T-helper 22 cell (primary cell): ENCODE data around the gene NUDT8.
"Not testable (repeated sequence)": the region's sequence is repeated elsewhere in the genome, so short reads cannot be mapped to it uniquely, and the experiment has no call there.

Experiments
- DNase-seq: peaks from one replicate; pipeline ENCODE4 v3.0.0-alpha.2; 2020; ENCODE audit warnings: low read depth

The NUDT8 gene

GRCh38 chr11:67641338-67642172, 11.8 kb upstream of the NUDT8 start:
- DNase-seq: no peak

- DNase-seq: no peak
Observed at GRCh38 chr11:67640758-67641337, 11.1 kb upstream of the NUDT8 start.

GRCh38 chr11:67640021-67640757, 10.5 kb upstream of the NUDT8 start:
- DNase-seq: no peak

GRCh38 chr11:67639438-67639859, 9.7 kb upstream of the NUDT8 start, which contains the start of gene TBX10:
TSS of gene TBX10 (minus strand) at chr11:67639763. CDS start at chr11:67639472, 291 bp downstream.
- no peak for DNase-seq

- DNase-seq: no peak
Observed at GRCh38 chr11:67638535-67639437, 9.0 kb upstream of the NUDT8 start.

- not testable (repeated sequence) for DNase-seq
Observed at GRCh38 chr11:67637441-67637840, 7.7 kb upstream of the NUDT8 start.

- DNase-seq: no peak
Observed at GRCh38 chr11:67636962-67637361, 7.2 kb upstream of the NUDT8 start.

- no peak for DNase-seq
Observed at GRCh38 chr11:67635231-67635521, 5.4 kb upstream of the NUDT8 start.

GRCh38 chr11:67634366-67635230, 4.9 kb upstream of the NUDT8 start:
- DNase-seq: no peak

- DNase-seq: no peak
Observed at GRCh38 chr11:67633758-67634365, 4.1 kb upstream of the NUDT8 start.

GRCh38 chr11:67632982-67633755, 3.4 kb upstream of the NUDT8 start:
- no peak for DNase-seq

GRCh38 chr11:67632175-67632981, 2.6 kb upstream of the NUDT8 start:
- DNase-seq: no peak

- DNase-seq: no peak
Observed at GRCh38 chr11:67631853-67632174, 2.1 kb upstream of the NUDT8 start.

GRCh38 chr11:67631411-67631810, 1.7 kb upstream of the NUDT8 start:
- DNase-seq: no peak

GRCh38 chr11:67630943-67631331, 1.2 kb upstream of the NUDT8 start:
- DNase-seq: no peak

- peak; percentile 91 for DNase-seq
Observed at GRCh38 chr11:67630228-67630942, 648 bp upstream of the NUDT8 start.

GRCh38 chr11:67628710-67629385, 889 bp downstream of the NUDT8 start:
- DNase-seq: no peak
